Neural crest cell (in vitro differentiated cells): Measurements from ENCODE around the gene TSC2. TPM values are rescaled to one million over a fixed set of nuclear protein-coding genes. Genes with fewer than 3 reads are reported as not detected.
"Not testable (repeated sequence)": the region's sequence is repeated elsewhere in the genome, so short reads cannot be mapped to it uniquely, and the experiment has no call there.

Source experiments
- DNase-seq: peaks from one replicate; pipeline ENCODE4 v3.0.0; 2021; ENCODE audit warnings: low read depth, mixed read lengths, low spot score
- H3K27ac Mint-ChIP-seq: one replicate; pipeline ENCODE4 v1.8.0; 2021; ENCODE audit warnings: mild to moderate bottlenecking, mixed read lengths; ENCODE audit not compliant: unreplicated experiment
- H3K27me3 Mint-ChIP-seq: 2 replicates; pipeline ENCODE4 v1.8.0; 2021; ENCODE audit warnings: low read depth, mild to moderate bottlenecking, mixed read lengths
- H3K36me3 Mint-ChIP-seq: 2 replicates; pipeline ENCODE4 v1.8.0; 2021; ENCODE audit warnings: low read depth, mild to moderate bottlenecking, mixed read lengths
- H3K4me1 Mint-ChIP-seq: 2 replicates; pipeline ENCODE4 v1.8.0; 2021; ENCODE audit warnings: mixed read lengths
- H3K4me3 Mint-ChIP-seq: one replicate; pipeline ENCODE4 v1.8.0; 2021; ENCODE audit warnings: mild to moderate bottlenecking, mixed read lengths
- H3K9me3 Mint-ChIP-seq: 2 replicates; pipeline ENCODE4 v1.8.0; 2021; ENCODE audit warnings: mixed read lengths
- CTCF ChIP-seq: fragments of 200-600 bp; sonication (generic); conservative IDR thresholded peaks from 2 replicates; pipeline ENCODE4 v1.5.0; 2021; ENCODE audit warnings: antibody characterized with exemption, mild to moderate bottlenecking
- total RNA-seq: library from RNA; stranded (reverse); gene quantifications from 2 replicates; pipeline ENCODE4 v1.2.1, GENCODE V29; 2021

The TSC2 gene
- total RNA-seq, 1 donor from 2014 or later = 175 TPM

GRCh38 chr16:2111412-2112335, 63.9 kb downstream of the TSC2 start:
- DNase-seq, H3K9me3 Mint-ChIP-seq, H3K27ac Mint-ChIP-seq, H3K36me3 Mint-ChIP-seq, H3K4me1 Mint-ChIP-seq, H3K4me3 Mint-ChIP-seq, H3K27me3 Mint-ChIP-seq: not testable (repeated sequence)

GRCh38 chr16:2112539-2113106, 64.8 kb downstream of the TSC2 start:
- H3K36me3 Mint-ChIP-seq, DNase-seq, H3K27ac Mint-ChIP-seq, H3K9me3 Mint-ChIP-seq, H3K4me1 Mint-ChIP-seq, H3K27me3 Mint-ChIP-seq, H3K4me3 Mint-ChIP-seq: not testable (repeated sequence)

- H3K4me3 Mint-ChIP-seq, H3K4me1 Mint-ChIP-seq, H3K27me3 Mint-ChIP-seq: not testable (repeated sequence)
Measured at GRCh38 chr16:2114225-2114624, 66.4 kb downstream of the TSC2 start.

GRCh38 chr16:2114885-2115590, 67.3 kb downstream of the TSC2 start:
- H3K27ac Mint-ChIP-seq = not testable (repeated sequence)

More at GRCh38 chr16:2114225-2114624, 66.4 kb downstream of the TSC2 start:
- not testable (repeated sequence) for H3K27ac Mint-ChIP-seq, H3K9me3 Mint-ChIP-seq, DNase-seq, H3K36me3 Mint-ChIP-seq

GRCh38 chr16:2115591-2115973, 67.8 kb downstream of the TSC2 start:
- Mint-ChIP-seq H3K36me3 (no peaks in the 10 kb centered on the region), H3K4me3 (no peak overlapping the region), H3K9me3 (no peaks in the 10 kb centered on the region), H3K27ac (no peak overlapping the region), H3K27me3 (no peaks in the 10 kb centered on the region), H3K4me1 (no peaks in the 10 kb centered on the region)
- no peak for TF ChIP-seq CTCF
- DNase-seq = no peak

More at GRCh38 chr16:2114885-2115590, 67.3 kb downstream of the TSC2 start:
- H3K4me1 Mint-ChIP-seq, H3K36me3 Mint-ChIP-seq, H3K4me3 Mint-ChIP-seq, DNase-seq, H3K9me3 Mint-ChIP-seq, H3K27me3 Mint-ChIP-seq: not testable (repeated sequence)

- not testable (repeated sequence) for H3K9me3 Mint-ChIP-seq, H3K36me3 Mint-ChIP-seq, H3K27ac Mint-ChIP-seq, H3K4me3 Mint-ChIP-seq, H3K27me3 Mint-ChIP-seq, DNase-seq, H3K4me1 Mint-ChIP-seq
Measured at GRCh38 chr16:2116428-2116827, 68.6 kb downstream of the TSC2 start.

GRCh38 chr16:2117341-2117740, 69.6 kb downstream of the TSC2 start:
- not testable (repeated sequence) for H3K27ac Mint-ChIP-seq, DNase-seq, H3K27me3 Mint-ChIP-seq, H3K4me1 Mint-ChIP-seq, H3K4me3 Mint-ChIP-seq, H3K36me3 Mint-ChIP-seq, H3K9me3 Mint-ChIP-seq

- not testable (repeated sequence) for H3K36me3 Mint-ChIP-seq, H3K27me3 Mint-ChIP-seq, H3K4me3 Mint-ChIP-seq, H3K27ac Mint-ChIP-seq, H3K9me3 Mint-ChIP-seq, H3K4me1 Mint-ChIP-seq, DNase-seq
Measured at GRCh38 chr16:2117960-2118722, 70.4 kb downstream of the TSC2 start.
